NCI-H2227 treated with DMSO at 0.1 percent for 48 hours (cell line): ENCODE measurements around the gene HS6ST2.

Experiments used
- DNase-seq: peaks from one replicate; lab custom pipeline; 2025; lab: John Stamatoyannopoulos, UW

The HS6ST2 gene

DNA sequence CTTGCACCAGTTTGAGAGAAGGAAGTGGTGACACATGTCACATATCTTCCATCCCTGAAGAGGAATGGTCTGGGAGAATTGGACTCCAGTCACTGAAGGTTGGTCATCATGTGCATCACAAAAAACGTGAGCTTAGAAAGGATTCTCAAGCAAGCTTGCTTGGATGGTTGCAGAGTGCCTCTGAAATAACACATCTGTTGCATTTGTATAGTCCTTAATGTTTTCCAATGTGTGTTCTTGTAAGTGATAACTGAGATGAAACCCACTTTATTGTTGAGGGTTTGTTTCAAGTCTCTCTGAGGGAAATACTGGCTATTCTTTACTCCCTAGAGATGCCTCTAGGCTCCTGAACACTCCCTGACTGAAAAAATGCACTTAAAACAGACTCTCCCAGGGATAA, 285.1 kb downstream of the HS6ST2 start:
- DNase-seq: no peak

DNA sequence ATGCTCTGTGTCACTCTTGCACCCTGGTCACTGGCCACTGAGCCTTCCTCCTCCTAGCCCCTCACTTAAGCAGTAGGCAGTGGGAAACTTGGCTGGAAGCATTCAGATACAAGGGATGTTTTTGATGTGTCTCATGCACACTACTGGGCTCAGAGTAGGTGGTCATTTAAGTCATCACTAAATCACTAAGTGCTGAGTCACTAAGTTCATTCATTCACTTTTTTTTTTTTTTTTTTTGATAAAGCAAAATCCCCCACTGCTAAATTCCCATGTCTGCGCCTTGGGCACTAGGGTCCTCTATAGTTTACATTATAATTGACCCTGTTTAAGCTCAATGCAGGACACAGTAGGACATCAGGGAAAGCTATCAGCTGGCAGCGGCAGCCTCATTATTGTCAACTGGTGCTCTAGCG, 287.2 kb downstream of the HS6ST2 start:
- DNase-seq: no peak

DNA sequence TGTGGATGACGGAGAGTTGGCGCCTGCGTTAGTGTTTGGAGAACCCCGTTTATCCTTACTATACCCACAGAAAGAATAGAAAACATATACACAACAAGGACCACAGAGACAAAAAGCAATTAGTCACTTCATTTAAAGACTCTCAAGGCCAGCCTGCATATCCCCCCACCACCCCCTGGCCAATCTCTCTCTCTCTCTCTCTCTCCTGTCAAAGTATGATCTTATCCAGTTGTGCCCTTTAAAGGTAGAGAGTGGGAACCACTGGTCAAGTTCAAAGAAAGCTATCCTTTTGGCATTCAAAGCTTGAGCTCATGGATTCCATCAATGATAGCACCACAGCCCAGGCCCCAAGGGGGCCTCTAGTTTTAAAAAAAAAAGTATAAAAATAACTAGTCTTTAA, 289.3 kb downstream of the HS6ST2 start:
- DNase-seq: no peak

DNA sequence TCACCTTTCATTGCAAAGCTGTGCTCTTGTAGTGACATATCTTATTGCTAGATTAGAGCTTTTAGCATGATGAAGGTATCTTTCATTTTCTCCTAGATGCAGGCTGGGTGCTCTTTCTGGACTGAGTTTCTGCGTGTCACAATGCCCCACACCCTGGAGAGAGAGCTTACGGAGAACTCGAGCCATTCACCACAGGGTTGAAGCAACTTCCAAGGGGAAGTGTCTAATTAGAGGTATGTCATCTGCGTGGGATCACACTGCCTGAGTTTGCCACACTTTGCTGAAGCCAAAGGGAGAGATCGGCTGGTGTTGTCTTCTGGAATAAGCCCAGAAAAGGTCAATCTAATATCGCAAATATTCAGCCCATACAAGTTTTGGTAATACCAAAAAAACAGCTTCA, 290.3 kb downstream of the HS6ST2 start:
- DNase-seq: no peak

DNA sequence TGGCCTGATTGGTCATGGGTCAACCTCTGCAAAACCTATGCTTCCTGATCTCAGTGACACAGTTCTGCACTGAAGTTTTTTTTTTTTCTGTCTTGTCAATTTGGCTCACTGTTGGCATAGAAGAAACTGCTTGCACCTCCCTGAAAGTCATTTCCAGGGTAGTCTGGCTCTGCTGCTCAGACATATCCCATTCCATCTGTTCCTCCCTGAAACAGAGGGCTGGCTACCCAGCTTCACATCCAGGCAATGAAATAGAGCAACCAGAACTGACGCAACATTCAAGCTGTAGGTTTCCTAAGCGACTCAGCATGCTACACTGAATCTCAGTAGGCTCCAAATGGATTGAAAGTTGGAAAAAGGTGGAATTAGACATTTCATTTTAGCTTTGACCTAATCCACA, 292.8 kb downstream of the HS6ST2 start:
- no peak for DNase-seq

DNA sequence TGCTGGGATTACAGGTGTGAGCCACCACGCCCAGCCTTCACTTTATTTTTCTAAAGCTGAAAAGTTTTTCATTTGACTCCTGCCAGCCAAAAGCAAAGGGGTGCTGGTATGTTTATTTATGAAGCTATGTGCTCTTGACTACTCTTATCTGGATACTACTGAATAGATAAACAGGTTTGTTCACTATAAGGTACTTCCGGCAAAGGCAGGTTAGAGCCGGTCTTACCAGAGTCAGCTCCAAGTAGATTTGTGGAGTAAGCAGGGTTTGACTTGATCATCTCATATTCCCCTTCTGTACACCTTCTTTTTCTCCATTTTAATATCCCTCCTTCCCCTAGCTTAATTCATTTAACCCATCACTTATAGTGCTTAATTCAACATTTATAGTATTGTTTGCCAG, 294.2 kb downstream of the HS6ST2 start:
- DNase-seq: no peak

DNA sequence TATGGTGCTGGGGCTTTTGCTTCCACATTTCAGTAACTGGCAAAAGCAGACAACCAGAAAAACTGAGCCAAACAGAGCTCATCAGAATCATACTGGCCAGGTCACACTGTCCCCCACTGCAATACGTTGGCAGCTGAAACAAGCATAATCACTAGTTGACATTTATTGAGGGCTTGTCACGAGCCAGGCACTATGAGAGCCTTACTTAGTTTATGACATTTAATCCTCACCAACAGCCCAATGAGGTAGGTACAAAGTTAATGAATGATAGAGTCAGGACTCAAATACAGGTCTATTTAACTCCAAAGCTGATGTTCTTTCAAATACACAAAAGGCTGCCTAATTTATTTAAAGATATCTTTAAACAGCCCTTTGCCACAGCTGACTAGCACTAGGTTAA, 295.6 kb downstream of the HS6ST2 start:
- DNase-seq: no peak

DNA sequence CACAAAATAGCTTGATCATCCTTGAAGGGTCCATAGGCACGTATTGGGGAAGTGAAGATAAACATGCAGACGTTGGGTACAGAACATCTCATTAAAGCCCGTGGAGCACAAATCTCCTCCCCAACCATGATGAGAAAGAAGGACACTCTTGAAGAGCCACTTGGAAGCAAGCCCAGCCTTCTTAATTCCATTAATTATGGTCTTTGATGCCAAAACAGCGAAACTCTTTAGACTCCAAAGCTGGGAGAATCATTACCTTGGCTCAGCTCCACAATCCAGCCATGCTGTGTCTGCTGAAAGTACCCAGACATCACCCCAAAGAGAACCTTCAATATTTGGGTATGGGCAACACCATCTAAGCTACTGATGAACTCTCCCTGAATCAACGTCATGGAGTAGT, 300.6 kb downstream of the HS6ST2 start:
- DNase-seq: no peak

DNA sequence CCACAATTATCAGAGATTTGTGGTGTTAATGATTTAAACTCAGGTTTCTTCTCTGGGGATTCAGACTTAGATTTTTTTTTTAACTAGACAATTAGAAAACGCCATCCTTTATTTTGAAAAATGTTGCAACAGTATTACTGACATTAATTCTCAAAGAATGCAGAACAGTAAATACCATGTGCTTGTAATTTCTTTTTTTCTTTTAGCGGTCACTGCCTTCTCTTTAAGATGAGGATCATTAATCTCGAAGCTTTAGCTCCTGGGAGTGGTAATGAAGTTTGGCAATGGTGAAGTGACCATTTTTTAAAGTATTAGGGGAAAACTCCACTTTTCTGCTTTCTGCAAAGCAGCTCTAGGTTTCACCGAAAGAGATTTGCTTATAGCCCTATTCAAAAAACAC, 305.6 kb downstream of the HS6ST2 start:
- no peak for DNase-seq

DNA sequence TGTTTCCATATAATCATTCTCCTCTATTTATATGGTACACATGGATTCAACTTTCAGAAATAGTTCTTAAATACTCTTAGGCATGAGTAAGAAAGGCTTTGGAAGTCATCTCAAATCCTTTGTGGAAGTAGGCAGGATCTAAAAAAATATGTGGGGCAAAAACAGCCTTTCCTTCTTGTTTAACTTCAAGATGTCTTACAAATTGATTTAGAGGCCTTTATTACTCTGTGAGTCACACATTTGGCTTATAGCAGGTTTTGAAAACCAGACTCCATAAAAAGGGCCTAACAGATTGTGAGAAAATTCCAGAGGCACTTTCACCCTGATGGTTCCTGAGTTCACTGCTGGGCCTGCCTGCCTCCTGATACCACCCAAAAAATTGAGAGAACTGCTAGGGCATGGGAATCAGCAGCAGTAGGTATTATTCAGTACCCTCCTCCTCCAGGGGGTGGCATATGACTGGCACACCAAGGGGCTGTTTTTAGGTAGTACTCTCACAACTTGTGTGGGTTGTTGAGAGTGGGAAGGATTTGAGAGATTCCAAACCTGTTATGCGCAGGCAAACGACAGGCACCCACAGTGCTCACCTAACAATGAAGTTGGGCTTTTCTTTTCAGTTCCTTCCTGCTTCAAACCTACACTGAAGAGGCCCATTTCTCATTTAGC, 306.9 kb downstream of the HS6ST2 start:
- DNase-seq: no peak

DNA sequence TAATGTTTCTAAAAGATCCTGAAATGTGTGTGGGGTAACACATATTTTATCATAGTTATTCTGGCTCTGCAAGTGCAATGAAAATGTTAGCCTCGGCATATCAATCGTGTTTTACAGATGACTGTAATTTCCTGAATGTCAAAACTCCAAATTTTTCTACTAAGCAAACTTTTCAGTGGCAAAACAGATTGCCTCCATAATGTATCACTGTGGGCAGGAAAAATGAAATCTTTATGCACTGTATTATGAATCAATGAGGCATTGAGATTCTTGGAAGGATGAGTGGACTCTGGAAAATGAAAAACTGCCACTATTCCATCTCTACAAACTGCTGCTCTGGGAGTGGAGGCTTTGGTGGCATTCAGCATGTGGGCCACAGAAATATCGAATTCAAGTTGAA, 309.5 kb downstream of the HS6ST2 start:
- DNase-seq: no peak

DNA sequence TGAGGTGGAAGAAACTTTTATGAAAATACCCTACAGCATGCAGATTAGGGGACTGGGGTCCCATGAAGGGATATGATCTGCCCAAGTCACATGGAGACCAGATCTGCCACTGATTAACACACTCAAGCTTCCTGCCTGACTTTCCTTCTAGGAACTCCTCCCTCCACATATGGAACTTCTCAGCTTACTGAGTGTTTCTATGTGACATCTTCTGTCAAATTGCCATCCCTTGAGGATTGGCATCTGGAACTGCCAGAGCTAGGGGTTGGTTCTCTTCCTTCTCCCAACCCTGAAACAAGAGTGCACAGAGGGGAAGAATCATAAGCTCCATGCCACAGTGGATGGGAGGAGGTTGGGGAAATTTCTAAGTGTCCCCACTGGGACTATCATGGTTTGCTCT, 319.0 kb downstream of the HS6ST2 start:
- no peak for DNase-seq

DNA sequence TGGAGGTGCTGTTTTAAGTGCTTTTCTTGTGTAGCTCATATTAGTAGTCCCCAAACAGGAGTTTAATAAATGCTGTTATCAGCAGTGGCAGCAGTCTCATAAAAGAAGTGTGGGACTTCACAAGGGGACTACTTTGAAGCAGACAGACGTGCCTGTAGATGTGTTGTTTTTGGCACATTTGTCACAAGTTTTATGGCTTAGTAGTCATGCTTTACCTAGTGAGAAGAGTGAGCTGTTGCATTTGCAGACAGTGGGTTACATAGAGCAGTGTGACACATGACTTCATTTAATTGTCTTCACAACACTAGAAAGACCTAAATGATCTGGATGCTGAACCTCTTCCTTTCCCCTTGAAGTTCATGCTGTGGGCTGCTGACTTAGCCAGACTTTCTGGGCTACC, 320.1 kb downstream of the HS6ST2 start:
- no peak for DNase-seq

DNA sequence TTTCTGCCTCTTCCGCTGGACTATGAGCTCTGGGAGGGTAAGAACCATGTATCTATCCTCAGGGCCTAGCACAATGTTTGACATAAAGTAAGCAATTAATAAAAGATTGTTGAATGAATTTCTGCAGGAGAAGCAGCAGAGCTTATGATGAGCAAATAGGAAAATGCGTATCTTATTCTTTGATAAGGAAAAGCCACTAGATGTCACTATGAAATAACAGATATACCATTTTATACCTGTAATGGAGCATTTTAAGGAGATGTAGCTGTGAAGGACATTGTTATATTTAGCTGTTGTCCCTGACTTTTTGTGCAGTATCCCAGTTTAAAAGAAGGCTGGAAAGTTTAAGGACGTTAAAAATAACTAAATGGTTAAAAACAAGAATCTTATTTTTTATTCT, 322.3 kb downstream of the HS6ST2 start:
- peak; percentile 26 for DNase-seq

DNA sequence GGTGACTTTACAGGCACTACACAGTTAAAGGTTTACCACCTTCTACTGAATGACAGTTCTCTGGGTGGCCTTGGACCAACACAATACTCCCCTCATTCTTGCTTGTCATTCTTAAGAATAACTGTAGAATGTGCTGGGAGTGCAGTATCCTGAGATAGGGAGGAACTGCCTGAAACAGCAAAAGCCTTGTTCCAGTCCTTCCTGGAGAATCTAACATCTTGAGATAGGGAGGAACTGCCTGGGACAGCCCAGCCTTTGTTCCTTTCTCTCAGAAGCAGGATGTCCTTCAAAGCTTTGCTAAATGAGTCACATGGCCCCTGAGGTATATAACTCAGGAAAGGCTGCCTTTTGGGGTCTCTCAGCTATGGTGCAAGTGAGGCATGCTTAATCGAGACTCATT, 323.9 kb downstream of the HS6ST2 start:
- no peak for DNase-seq

DNA sequence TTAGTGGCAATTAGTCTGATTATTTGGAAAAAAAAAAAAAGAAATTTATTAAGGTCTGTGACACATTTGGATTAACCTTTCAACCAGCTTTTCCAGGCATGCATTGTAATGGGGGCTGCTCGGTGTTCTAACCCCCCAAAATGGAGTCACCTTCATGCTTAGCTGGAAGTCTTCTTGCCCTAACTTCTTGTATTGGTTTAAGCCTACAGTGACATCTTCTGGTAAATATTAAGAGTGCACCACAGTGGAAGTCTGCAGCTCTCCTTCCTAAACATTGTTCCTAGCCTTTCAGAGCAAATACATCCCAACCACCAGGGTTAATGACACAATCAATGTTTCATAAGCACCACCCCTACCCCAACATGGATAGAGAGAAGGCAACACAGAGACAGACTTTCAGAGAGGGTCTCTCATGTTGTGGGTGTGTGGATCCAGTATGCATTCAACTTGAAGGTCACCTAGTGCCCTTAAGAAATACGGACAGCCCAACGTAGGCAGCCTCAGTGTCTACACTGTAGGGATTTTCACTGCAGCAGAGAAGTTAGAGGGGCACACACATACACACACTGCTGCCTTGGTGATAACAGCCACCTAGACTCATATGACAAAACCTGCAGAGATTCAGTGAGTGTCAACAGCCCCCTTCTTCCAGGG, 326.7 kb downstream of the HS6ST2 start:
- peak; percentile 39 for DNase-seq

DNA sequence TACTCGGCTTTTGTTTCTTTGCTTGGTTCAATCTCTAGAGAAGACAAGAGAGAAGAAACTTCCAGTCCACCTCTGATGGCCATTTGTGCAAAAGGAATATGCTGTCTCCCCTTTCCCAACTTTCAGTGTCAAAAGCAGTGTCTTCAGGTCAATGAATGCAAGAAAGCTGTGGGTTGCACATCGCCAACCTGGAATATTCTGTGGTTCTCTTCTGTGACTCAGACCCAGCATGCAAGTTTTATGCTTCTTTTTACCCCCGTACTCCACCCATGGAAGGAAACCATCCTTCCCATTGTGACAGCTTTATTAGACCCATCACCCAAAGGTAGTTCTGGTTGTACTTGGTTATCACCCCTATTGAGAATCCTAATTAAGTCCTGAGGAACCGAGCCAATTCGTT, 334.0 kb downstream of the HS6ST2 start:
- no peak for DNase-seq

DNA sequence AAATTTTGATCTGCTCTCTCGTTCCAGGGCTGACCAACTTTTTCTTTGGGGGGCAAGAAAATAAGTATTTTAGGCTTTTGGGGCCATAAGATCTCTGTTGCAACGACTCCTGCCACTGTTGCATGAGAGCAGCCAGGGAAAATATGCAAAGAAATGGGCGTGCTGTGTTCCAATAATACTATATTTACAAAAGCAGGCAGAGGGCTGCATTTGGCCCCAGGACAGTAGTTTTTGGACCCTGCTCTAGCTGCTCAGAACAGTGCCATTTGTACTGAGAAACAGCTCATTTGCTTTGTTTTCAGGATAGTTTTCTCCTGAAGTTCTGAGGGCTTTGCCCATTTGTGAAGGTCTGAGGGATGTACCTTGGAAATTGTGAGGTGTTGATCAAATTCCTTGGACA, 334.5 kb downstream of the HS6ST2 start:
- no peak for DNase-seq

DNA sequence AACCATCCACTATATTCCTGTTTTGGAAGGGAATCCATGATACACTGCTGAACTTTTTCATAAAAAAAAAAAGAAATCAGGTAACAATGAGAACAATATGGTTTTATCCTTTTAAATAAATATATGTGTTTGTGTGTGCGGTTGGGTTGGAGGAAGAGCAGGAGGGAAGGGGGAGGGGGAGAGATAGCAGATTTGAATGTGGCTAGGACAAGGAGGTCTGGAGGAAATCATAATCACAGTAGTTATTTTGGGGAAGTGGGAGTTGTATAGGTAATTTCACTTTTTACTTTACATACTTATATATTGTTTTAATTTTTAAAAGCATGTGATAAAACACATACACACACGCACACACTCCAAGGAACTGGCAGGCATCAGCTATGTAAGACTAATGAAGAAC, 335.1 kb downstream of the HS6ST2 start:
- DNase-seq: no peak

DNA sequence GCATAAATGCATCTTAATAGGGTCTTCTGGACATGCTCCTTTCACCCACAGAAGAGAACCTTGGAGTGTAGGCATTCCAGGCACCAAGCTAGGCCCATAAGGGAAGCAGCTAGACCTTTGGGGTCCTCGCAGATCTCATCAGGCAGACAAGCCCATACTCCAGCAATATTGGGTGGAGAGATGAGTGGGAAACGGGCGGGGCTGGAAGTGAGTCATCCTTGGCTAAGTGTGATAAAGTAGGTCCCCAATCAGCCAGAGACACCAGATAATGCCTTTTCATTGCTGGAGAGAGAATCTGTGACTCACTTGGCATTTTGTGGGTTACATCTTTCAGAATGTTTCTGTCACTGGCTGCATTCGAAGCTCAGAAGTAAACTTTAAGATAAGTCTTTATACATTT, 336.3 kb downstream of the HS6ST2 start:
- DNase-seq: no peak

DNA sequence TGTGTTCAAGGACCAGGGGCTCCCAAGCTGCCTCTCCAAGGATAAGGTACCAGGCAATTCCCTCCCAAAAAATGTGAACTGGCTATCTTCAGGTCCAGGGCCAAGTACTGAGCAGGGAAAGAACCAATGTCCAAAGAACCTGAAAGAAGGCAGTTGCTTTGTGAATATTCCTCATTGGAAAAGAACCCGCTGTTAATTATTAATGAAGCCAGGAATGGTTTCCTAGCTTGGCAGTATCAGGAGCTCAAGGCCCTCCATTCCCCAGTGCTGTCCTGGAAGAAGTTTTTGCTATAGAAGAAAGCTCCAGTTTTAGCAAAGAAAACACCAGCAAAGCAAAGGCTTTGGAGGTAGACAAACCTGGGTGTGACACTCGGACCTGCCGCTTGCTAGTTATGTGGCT, 339.6 kb downstream of the HS6ST2 start:
- no peak for DNase-seq

DNA sequence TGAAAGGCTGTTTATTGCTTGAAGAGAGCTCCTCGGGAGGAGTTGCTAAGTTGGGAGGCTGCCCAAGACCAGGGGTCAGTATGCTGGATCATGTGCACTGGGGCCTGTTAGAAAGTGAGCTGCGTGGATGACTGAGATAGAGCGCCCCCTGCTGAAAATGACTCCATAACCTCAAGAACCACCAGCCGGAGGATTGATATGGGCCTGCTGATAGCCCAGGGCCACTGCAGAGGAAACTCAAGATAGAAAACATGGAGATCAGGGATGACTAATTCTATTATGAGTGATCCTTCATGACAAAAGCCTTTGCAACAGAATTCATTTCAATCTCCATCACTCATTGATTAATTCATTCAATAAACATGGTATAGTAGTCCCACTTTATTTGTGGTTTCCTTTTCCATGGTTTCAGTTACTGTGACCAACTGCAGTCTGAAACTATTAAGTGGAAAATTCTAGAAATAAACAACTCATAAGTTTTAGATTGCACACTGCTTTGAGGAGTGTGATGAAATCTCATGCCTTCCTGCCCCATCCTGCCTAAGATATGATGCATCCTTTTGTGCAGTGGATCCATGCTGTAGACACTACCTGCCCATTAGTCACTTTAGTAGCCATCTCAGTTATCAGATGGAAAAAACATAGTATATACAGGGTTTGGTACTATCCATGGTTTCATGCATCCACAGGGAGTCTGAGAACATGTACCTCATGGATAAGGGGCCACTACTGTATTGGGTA, 342.9 kb downstream of the HS6ST2 start:
- DNase-seq: peak; percentile 1

DNA sequence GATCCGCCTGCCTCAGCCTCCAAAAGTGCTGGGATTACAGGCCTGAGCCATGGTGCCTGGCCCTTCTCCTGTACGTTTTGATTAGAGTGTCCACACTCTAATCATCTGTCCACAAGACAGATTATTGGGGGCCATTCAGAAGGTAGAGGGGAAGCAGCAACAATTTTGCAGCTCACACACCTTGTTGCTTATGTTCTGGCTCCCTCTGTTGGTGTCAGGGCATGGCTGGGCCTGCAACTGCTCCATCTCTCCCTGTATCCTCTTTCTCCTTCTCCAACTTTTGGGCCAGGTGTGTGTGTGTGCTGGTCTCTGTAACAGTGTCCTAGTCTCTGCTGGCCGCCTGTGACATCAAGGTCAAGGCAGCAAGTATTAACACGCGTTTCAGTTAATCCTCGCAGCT, 344.1 kb downstream of the HS6ST2 start:
- no peak for DNase-seq

DNA sequence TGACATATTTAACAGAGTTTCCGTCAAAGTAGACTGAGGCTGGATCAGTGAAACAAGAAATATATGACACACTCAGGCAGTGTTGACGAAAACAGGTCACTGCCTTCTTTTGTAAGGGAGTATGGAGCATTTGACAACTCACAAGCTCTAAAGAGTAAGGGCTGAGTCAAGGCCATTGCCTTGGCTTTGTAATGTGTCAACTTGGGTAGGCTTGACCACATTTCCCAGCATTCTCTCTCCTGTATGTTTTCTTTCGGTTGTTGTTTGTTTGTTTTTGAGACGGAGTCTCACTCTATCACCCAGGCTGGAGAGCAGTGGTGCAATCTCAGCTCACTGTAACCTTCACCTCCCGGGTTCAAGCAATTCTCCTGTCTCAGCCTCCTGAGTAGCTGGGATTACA, 344.6 kb downstream of the HS6ST2 start:
- no peak for DNase-seq
